ENCODE measurements around the gene PPIE. TPM values are rescaled to one million over a fixed set of nuclear protein-coding genes. Genes with fewer than 3 reads are reported as not detected.

Gene PPIE
- total RNA-seq, 2 donors from 2014 or later = 57.2 to 60.2 TPM

GRCh38 chr1:39802496-39803260, 64.0 kb downstream of the PPIE start:
- TF ChIP-seq, protein P1, sequence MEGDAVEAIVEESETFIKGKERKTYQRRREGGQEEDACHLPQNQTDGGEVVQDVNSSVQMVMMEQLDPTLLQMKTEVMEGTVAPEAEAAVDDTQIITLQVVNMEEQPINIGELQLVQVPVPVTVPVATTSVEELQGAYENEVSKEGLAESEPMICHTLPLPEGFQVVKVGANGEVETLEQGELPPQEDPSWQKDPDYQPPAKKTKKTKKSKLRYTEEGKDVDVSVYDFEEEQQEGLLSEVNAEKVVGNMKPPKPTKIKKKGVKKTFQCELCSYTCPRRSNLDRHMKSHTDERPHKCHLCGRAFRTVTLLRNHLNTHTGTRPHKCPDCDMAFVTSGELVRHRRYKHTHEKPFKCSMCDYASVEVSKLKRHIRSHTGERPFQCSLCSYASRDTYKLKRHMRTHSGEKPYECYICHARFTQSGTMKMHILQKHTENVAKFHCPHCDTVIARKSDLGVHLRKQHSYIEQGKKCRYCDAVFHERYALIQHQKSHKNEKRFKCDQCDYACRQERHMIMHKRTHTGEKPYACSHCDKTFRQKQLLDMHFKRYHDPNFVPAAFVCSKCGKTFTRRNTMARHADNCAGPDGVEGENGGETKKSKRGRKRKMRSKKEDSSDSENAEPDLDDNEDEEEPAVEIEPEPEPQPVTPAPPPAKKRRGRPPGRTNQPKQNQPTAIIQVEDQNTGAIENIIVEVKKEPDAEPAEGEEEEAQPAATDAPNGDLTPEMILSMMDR (IDR thresholded peaks at IDR 0.05) = no peak
- TF ChIP-seq POLR2A (IDR thresholded peaks at IDR 0.05) = no peak
- no peak for TF ChIP-seq POLR2AphosphoS5 (IDR thresholded peaks at IDR 0.05)
- no peak overlapping the region for H3K27ac ChIP-seq
- no peak overlapping the region for H3K4me3 ChIP-seq
- no peaks in the 10 kb centered on the region for H3K9me3 ChIP-seq
- no peak for DNase-seq (ENCODE audit: low spot score)
- 77% methylated on average over 14 of the region's 14 CpGs for WGBS
- no peaks in the 10 kb centered on the region for H3K36me3 ChIP-seq
- H3K4me1 ChIP-seq (replicated peaks) = no peaks in the 10 kb centered on the region
- H3K27me3 ChIP-seq (replicated peaks; ENCODE audit: insufficient read depth) = no peaks in the 10 kb centered on the region
- intact Hi-C loops (cut with DNase I) = no loop called here

DNA sequence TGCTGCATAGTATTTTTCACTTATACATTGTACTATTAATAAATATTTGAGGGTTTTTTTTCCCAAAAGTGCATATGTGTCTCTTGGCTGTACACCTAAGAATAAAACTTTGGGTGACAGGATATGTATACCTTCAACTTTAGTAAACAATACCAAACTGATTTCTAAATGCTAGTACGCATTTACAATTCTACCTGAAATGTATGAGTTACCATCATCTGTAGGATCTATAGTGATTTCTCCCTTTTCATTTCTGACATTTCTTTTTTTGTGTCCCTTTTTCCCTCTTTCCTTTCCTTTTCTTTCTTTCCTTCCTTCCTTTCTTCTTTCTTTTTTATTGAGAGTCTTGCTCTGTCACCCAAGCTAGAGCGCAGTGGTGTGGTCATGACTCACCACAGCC, 66.7 kb downstream of the PPIE start:
- Histone ChIP-seq H3K36me3 (no peaks in the 10 kb centered on the region), H3K27ac (no peak overlapping the region), H3K9me3 (no peaks in the 10 kb centered on the region), H3K4me3 (no peak overlapping the region), H3K4me1 (replicated peaks) (no peaks in the 10 kb centered on the region), H3K27me3 (replicated peaks; ENCODE audit: insufficient read depth) (no peaks in the 10 kb centered on the region)
- no peak for DNase-seq (ENCODE audit: low spot score)
- intact Hi-C loops (cut with DNase I) = no loop called here
- 96% methylated on average over 2 of the region's 2 CpGs for WGBS
- TF ChIP-seq, protein P1 (IDR thresholded peaks at IDR 0.05) = no peak
- TF ChIP-seq POLR2AphosphoS5 (IDR thresholded peaks at IDR 0.05) = no peak
- TF ChIP-seq POLR2A (IDR thresholded peaks at IDR 0.05) = no peak

- H3K9me3 ChIP-seq = no peaks in the 10 kb centered on the region
- intact Hi-C loops (cut with DNase I) = no loop called here
Observed at GRCh38 chr1:39808784-39809517, 70.3 kb downstream of the PPIE start.

GRCh38 chr1:39812913-39813312, 74.2 kb downstream of the PPIE start:
- Histone ChIP-seq H3K27ac (no peak overlapping the region), H3K36me3 (no peaks in the 10 kb centered on the region), H3K9me3 (no peaks in the 10 kb centered on the region), H3K4me1 (replicated peaks) (no peaks in the 10 kb centered on the region), H3K4me3 (no peak overlapping the region), H3K27me3 (replicated peaks; ENCODE audit: insufficient read depth) (no peaks in the 10 kb centered on the region)
- TF ChIP-seq POLR2AphosphoS5 (IDR thresholded peaks at IDR 0.05) = no peak
- intact Hi-C loops (cut with DNase I) = no loop called here
- DNase-seq (ENCODE audit: low spot score) = no peak
- 86% methylated on average over 3 of the region's 3 CpGs for WGBS

More at GRCh38 chr1:39808784-39809517, 70.3 kb downstream of the PPIE start:
- no peaks in the 10 kb centered on the region for H3K4me1 ChIP-seq (replicated peaks)
- no peak overlapping the region for H3K4me3 ChIP-seq
- 56% methylated on average over 6 of the region's 8 CpGs for WGBS
- H3K36me3 ChIP-seq = no peaks in the 10 kb centered on the region
- no peak overlapping the region for H3K27ac ChIP-seq
- TF ChIP-seq, protein P1 (IDR thresholded peaks at IDR 0.05) = no peak
- TF ChIP-seq POLR2AphosphoS5 (IDR thresholded peaks at IDR 0.05) (no peak), POLR2A (IDR thresholded peaks at IDR 0.05) (no peak)
- DNase-seq (ENCODE audit: low spot score) = no peak
- H3K27me3 ChIP-seq (replicated peaks; ENCODE audit: insufficient read depth) = no peaks in the 10 kb centered on the region

Small RNA genes within 50 kb of the gene (small RNA-seq; reads per million reads assigned to genes)
- gene AL033527.1 (0 reads per million in 2 donors), gene RNU7-121P (0 reads per million in 2 donors)

Other genes with a start within 250 kb of the PPIE start
- gene BMP8A, start 247.2 kb upstream of the PPIE start, total RNA-seq = 1 to 10 TPM; 5.4 to 9.4 TPM
- 100 to 1,000 TPM in 1 of 2 donors, 10 to 100 TPM in 1; 71.4 to 345 TPM for gene PABPC4, start 162.1 kb upstream of the PPIE start, total RNA-seq
- gene HEYL, start 99.2 kb upstream of the PPIE start, total RNA-seq = 10 to 100 TPM in 1 of 2 donors, 1 to 10 TPM in 1; 2.6 to 51.9 TPM
- gene NT5C1A, start 66.8 kb upstream of the PPIE start, total RNA-seq = under 1 TPM in 1 of 2 donors, not detected in 1; 0.91 TPM
- gene HPCAL4, start 47.4 kb upstream of the PPIE start, total RNA-seq = 1 to 10 TPM in 1 of 2 donors, not detected in 1; 4.9 TPM
- gene OXCT2, start 32.5 kb downstream of the PPIE start, total RNA-seq = 1 to 10 TPM; 1.0 to 4.9 TPM
- 1 to 10 TPM in 1 of 2 donors, under 1 TPM in 1; 0.77 to 4.7 TPM for gene BMP8B, start 50.0 kb downstream of the PPIE start, total RNA-seq
- gene TRIT1, start 144.6 kb downstream of the PPIE start, total RNA-seq = 10 to 100 TPM; 23.2 to 35.5 TPM
- 10 to 100 TPM; 14.5 to 19.7 TPM for gene MYCL, start 163.0 kb downstream of the PPIE start, total RNA-seq
- gene MFSD2A, start 216.3 kb downstream of the PPIE start, total RNA-seq = 100 to 1,000 TPM in 1 of 2 donors, 1 to 10 TPM in 1; 1.1 to 135 TPM

All from prostate gland (tissue), 2 donors.